RKO (cell line): ENCODE data around the gene FASTK.

Source experiments
- DNase-seq: peaks from one replicate; pipeline ENCODE4 v3.0.0-alpha.2; 2016; ENCODE audit warnings: low spot score

Gene FASTK

DNA sequence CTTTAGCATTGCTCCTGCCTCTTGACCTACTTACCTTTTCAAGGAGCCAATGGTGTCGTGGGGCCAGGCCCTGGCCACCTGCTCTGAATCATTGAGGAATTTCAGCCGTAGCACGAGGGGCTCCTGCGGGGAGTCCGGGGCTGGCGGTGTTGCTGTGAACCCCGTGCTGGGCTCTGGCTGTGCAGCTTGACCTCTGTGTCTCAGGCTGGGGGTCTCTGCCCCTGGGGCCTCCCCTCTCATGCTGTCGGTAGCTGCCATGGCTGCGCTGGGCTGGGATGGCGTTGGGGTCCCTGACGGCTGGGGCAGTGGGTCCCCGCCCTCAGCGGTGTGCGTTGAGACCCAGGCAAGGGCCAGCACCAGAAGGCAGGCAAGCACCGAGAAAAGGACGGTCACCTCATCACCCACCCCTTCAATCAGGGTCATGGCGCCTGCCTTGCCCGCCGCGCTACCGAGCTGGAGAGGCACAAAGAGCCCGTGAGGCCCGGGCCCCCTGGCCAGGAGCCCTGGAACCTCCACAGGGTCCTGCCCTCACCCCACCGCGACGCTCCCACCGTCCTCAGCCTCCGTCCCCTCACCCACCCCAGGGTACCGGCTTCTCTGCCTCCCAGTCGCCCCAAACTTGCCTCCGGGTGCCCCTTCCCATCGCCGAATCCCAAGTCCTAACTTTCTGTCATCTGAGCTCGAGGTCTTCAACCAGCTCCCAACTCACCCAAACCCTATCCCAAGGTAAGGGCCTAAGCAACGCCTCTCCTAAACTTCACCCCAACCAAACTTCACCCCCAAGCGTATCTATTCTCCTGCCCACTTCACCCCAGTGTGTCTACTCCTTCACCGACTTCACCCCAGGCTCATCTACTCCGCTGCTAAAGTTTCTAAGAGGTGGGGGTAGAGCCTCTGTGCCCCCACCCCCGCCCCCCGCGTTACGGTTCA lies 1.8 kb upstream of the FASTK start:
- DNase-seq: peak; percentile 61

DNA sequence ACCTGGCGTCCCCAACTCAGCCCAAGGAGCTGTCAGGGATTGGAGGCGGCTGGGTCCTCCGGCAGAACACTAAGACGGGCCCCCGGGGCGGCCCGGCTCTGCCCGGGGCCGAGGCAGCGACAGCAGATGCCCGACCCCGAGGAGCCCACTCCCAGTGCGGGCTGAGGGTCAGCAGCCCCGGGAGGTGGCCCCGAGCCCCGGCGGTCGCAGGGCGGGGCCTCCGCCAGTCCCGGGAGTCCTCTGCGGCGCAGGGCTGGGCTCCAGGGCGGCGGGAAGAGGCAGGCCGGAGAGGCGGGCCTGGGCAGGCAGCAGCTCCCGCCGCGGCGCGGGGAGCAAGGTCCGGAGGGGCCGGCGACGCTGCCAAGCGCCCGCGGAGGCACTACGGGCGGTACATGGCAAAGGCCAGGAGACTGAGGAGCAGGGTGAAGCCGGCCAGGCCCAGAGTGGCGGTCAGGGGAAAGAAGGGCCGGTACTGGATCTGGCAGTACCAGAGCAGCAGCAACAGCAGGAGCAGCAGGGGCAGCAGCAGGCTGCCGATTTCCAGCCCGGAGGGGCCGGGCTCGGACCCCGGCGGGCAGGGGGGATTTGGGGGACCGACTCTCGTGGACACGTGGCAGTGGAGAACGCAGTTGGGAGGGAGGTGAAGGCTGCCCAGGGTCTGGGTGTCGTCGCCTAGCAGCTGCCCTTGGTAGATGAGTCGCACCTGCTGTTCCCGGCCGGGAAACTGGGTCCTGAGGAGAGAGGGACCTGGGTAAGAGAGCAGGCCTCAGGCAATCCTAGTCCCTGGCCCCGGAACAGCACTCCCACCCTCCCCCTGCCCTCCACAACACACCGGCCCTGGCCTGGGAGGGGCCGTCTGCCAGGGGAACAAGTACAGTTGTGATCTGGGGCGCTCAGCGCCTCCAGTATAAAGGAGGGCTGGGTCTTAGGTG lies 827 bp upstream of the FASTK start:
- DNase-seq: peak; percentile 67

DNA sequence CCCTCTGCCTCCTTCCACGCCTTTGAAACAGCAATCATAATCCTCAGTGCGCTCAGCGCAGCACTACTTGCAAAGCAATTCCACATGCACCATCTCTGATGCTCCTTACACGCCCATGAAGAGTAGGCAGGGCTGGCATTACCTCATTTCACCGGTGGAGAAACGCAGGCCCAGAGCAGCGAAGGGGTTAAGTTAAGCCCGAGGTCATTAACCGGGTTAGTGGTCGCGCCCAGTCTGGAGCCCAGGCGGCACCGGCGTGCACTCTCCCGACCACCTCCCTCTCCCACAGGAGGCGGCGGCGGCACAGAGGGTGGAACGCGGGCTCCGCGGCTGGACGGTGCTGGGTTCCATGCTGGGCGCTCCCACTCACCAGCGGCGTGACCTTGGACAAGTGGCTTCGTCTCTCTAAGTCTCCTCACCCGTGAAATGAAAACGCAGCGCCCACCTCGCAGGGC lies 515 bp downstream of the FASTK start:
- peak; percentile 77 for DNase-seq

DNA sequence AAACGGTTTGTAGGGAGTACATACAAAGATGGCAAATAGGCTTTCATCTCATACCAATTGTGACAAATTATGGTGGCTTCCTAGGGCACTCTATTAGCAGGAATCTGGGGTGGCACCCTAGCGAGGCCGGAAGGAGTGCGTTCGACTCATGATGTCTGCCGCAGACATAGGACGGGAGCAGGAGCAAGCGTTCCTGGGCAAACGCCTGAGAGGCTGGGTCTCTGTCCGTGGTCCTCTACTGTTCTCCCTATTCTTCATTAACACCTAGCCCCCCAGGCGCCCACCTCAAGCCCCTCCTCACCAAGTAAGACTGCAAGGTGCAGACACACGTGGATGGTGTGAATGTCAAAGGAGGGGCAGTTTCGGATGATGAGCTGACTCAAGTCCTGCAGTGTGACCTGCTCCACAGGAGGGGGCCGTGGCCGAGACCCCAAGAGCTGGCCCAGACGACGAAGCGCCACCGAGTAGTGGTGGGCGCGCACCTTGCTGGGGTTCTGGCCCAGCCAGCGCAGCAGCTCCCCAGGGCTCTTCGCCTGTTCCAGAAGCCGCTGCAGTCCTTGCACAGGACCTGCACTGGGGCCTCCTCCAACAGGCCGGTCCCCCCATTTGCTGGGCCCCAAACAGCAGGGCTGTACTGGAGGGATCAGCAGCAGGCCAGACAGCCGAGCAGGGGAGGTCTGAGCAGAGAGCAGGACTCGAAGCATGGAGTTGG lies 1.3 kb downstream of the FASTK start:
- DNase-seq: no peak

DNA sequence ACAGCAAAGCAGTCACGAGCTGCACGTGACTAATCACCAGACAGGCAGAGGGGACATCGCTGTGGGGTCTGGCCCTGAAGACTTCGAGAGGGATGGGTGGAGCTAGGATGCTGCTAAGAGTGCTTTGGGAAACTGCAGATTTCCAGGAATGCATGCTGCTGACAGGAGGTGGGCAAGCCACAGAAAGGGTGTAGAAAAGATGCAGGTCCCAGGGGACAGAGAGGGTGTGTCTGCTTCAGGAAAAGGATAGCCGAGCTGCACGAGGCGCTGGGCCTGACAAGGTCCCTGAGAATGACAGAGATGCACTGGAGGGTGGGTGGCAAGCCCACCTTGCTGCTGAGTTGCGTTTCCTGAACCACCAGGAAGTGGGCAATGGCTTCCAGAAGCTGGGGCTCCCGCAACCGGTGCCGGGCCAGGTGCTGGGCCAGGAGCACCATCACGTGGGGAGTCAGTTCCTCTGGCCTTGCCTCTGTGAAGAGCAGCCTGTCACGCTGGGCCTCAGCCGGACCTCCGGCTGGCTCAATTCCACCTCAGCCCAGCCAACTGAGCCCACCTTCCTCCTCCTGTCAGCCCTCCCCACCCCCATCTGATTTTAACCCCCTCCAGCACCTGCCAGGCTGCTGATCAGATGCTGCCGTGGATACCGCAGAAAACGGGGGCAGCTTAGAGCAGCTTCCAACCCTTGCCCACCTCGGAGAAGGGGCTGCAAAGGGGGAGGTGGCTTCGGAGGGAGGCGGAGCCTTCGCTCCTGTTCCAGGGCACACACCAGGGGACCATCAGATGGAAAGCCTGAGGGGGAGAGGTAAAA lies 2.2 kb downstream of the FASTK start:
- DNase-seq: peak; percentile 55

DNA sequence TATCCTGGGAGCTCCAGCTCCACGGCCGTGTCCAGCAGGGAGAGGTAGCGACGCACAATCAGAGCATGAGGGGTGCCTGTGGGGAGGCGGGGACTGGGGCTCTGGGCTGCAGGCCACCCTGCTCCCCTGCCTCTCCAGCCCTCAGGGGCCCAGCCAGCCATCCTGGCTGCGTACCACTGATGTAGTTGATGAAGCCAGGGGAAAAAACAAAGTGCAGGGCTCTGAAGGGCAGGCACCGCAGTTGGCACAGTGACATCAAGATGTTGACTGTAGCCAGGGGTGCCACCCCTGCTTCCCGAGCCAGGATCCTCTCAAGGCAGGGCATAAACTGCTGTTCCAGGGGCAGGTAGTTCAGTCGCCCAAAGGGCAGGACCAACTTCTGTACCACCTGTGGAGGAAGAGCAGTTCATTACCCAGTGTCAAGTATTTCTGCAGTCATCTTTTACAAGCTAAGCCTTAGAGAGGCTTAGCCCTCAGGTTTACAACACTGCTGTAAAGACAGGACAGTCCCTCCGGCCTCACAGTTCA lies 2.8 kb downstream of the FASTK start:
- no peak for DNase-seq

DNA sequence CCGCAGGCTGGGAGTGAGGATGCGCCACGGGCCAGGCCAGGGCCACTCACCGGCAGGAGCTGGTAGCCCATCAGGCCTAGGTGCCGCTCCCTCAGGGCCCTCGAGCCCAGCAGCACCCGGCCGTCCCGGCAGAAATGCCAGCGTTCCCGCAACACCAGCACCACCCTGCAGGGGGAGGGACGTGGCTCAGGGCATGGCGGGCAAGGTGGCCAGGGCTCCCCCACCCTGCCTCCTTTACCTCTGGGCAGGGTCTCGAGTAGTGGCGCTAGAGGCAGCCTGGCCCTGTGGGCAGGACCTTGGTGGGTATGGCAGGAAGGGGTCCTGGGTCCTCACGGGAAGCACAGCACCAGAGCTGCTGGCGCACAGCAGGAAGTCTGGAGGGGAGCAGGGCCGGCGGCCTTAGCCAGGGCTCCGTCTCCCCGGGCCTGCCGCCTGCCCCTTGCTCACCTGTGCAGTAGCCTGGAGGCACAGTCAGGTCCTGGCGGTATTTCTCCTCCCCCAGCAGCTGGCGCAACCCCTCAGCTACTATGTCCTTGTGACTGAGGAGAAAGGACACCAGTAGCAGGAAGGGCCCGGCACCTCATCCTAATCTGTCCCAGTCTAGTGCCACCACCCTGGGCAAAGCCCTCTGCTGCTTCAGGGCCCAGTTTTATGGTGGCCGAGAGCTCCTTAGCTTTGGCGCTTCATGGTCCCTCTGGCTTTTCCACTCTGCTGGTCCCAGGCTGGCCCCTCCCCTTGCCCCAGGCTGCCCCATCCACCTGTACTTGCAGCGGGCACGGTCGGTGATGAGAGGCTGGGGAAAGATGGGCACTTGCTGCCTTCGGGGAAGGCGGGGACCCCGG lies 3.5 kb downstream of the FASTK start:
- DNase-seq: peak; percentile 42

DNA sequence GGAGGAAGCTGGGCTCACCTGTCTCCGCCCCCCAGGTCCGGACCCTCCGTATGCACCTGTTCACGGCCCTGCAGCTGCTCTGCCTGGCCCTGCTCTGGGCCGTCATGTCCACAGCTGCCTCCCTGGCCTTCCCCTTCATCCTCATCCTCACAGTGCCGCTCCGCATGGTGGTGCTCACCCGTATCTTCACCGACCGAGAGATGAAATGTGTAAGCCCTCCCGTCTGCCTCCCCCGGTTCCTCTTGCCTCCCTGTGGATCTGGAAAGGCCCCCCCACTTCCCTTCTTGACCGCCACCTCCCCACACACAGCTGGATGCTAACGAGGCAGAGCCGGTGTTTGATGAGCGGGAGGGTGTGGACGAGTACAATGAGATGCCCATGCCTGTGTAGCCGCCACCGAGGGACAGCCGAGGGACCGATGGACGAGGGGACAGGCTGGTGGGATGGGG lies 4.6 kb downstream of the FASTK start:
- no peak for DNase-seq

DNA sequence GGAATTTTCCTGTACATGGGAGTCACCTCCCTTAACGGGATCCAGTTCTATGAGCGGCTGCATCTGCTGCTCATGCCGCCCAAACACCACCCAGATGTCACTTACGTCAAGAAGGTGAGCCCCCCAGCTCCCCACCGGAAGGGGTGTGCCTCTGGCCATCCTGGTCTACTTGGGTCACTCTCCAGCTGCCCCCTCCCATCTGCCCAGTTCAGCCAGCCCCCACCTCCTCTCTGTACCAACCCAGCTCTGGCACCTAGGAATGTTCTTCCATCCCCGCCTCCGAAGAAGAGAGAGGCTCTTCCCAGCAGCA lies 5.0 kb downstream of the FASTK start:
- no peak for DNase-seq

DNA sequence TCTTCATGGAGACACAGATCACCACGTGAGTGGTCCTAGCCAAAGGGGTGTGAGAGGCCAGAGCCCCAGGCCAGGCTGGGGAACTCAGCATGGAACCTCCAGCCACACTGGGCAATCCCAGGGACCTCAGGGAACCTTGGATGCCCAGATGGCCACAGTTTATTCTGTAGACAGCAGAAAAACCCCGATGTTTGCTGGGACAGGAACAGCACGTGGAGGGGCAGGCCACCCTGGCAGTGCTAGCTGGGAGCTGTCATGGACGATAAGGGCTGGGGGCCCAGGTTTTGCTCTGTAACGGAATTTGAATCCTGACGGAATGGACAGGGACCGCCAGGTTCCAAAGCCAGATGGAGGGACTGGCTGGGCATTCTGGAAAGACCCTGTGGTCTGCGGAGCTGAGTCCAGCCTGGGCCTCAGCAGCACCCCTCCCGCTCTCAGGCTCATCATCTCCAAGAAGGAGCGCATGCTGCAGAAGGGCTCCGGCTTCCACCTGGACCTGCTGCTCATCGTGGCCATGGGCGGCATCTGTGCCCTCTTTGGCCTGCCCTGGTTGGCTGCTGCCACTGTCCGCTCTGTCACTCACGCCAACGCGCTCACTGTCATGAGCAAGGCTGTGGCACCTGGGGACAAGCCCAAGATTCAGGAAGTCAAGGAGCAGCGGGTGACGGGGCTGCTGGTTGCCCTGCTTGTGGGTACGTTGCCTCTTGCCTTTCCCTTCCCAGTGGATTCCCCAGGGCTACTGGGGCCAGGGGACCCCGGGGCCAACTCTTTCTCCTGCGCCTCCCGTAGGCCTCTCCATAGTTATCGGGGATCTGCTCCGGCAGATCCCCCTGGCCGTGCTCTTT lies 5.6 kb downstream of the FASTK start:
- no peak for DNase-seq

DNA sequence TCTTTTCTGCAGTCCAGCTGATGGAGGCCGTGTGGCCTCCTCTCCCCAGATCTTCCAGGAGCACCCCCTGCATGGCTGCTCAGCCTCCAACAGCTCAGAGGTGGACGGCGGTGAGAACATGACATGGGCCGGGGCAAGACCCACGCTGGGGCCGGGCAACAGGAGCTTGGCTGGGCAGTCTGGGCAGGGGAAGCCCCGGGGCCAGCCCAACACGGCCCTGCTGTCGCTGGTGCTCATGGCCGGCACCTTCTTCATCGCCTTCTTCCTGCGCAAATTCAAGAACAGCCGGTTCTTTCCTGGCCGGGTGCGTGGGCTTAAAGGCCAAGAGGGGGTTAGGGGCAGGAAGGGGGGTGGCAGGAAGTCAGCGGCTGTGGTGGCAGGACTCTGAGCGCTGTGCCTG lies 6.6 kb downstream of the FASTK start:
- DNase-seq: no peak

DNA sequence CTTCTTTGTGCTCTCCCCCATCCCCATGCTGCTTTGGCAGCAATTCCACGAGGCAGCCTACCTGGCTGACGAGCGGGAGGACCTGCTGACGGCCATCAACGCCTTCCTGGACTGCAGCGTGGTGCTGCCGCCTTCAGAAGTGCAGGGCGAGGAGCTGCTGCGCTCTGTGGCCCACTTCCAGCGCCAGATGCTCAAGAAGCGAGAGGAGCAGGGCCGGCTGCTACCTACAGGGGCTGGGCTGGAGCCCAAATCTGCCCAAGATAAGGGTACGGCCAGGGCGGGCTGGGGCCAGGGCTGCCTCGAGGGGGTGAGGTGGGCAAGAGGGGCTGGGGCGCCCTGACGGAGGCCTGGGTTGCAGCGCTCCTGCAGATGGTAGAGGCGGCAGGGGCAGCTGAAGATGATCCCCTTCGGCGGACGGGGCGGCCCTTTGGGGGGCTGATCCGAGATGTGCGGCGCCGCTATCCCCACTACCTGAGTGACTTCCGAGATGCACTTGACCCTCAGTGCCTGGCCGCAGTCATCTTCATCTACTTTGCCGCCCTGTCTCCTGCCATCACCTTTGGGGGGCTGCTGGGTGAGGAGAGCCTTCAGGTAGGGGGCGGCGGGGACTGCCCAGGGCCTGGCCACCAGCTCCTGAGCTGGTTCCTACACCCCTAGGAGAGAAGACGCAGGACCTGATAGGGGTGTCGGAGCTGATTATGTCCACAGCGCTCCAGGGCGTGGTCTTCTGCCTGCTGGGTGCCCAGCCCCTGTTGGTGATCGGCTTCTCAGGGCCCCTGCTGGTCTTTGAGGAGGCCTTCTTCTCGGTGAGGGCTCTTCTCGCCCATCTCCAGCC lies 9.4 kb downstream of the FASTK start:
- DNase-seq: no peak

DNA sequence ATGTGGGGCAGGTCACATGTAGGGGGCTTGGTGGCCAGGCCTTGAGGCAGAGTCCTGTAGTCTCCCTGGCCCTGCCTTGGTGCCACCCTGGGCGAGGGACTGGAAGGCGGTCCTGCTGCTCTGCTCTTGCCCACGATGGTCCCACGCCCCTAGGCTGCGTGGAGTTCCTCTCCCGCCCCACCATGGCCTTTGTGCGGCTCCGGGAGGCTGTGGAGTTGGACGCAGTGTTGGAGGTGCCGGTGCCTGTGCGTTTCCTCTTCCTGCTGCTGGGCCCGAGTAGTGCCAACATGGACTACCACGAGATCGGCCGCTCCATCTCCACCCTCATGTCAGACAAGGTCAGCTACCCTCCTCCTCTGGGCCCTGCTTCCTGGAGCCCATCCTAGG lies 10.0 kb downstream of the FASTK start:
- no peak for DNase-seq

DNA sequence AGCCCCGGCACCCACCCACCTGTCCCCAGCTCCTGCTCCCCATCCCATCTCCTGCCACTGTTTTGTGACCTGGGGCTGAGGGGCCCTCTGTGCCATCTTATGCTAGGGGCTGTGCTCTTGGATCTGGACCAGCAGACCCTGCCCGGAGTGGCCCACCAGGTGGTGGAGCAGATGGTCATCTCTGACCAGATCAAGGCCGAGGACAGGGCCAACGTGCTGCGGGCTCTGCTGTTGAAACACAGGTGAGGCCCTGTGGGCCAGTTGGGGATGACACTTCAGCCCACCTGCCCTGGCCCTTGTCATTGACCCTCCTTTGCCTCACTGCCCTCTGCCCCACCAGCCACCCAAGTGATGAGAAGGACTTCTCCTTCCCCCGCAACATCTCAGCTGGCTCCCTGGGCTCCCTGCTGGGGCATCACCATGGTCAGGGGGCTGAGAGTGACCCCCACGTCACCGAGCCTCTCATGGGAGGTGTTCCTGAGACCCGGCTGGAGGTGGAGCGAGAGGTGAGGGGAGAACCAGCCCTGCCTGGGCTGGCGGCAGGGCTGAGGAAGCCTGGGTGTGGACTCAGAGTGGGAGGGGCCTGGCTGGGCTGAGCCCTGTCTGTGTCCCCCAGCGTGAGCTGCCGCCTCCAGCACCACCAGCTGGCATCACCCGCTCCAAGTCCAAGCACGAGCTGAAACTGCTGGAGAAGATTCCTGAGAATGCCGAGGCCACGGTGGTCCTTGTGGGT lies 10.6 kb downstream of the FASTK start:
- DNase-seq: no peak

DNA sequence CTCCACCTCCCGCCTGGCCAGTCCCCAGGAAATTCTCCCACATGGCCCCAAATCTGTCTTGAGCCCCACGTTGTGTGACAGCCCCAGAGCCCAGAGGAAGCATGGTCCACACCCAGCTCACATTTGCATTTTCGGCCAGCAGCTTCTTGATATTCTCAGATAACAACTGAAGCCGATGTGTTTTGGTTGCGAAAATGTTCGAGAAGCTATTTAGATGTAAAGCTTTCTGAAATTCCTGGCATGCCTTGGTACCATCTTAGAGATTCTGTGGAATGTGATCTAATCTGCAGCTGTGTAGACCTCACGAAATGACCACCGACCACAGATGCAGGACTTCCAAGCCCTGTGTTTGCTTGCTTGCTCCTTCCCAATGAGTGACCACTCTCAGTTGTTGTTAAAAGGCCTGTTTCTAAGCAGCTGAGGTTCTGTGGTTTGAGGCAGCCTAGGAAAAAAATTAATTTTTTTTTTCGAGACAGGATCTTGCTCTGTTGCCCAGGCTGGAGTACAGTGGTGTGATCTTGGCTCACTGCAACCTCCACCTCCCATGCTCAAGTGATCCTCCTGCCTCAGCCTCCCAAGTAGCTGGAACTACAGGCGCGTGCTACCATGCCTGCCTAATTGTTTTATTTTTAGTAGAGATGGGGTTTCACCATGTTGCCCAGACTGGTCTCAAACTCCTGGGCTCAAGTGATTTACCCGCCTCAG lies 12.4 kb downstream of the FASTK start:
- no peak for DNase-seq

DNA sequence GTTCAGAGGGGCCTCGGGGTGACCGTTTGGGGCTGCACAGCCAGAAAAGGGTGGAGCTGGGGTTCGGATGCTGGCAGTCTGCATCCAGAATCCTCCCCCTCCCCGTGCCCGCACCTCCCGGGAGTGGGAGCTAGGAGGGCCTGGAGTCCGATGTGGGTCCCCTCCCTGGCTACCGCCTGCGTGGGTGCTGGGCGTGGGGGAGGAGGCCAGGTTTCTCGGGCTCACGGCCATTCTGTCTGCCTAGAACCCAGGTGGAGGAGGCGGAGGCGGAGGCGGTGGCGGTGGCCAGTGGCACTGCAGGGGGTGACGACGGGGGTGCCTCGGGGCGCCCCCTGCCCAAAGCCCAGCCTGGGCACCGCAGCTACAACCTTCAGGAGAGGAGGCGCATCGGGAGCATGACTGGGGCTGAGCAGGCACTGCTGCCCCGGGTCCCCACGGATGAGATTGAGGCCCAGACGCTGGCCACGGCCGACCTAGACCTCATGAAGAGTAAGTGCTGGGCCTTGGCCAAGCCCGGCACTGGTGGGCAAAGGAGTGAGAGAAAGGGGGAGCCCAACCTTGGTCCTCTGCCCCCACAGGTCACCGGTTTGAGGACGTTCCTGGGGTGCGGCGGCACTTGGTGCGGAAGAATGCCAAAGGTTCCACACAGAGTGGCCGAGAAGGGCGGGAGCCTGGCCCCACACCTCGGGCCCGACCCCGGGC lies 14.2 kb downstream of the FASTK start:
- no peak for DNase-seq
